ENCODE data around the gene SSH3. TPM values are rescaled to one million over a fixed set of nuclear protein-coding genes. Genes with fewer than 3 reads are reported as not detected.
A peak's percentile ranks its signal among the peaks of the same experiment; 100 is the strongest.

Gene SSH3
- total and polyA plus RNA-seq, 2 of the 8 experiments (the other 6 are each of a cell fraction or from before 2014, with no cell fraction given): 16.9 to 19.8 TPM

- H2AFZ ChIP-seq (ENCODE audit: low read length): no peak overlapping the region
- H3K56ac ChIP-seq (replicated peaks; ENCODE audit: insufficient read length, low read depth, low read length): no peak overlapping the region
- WGBS, 2 experiments (ENCODE audit: extremely low coverage in 1 of 2, insufficient coverage in 1 of 2, insufficient read length in 1 of 2, insufficient replicate concordance in 2 of 2, low coverage in 1 of 2, low lambda C conversion rate in 2 of 2, missing lambda C conversion rate in 1 of 2): 65% methylated on average over 8 of the region's 8 CpGs; no CpG with 5 or more reads in 1 of the 2 experiments
- peak overlapping the region; percentile 87; the same call in 1 of the 2 replicates for H3K18ac ChIP-seq (ENCODE audit: extremely low read depth, low read length)
- H3K79me2 ChIP-seq (ENCODE audit: control insufficient read depth in 1 of 2, insufficient read depth in 2 of 2, low read length in 2 of 2): no peaks in the 10 kb centered on the region
- H4K8ac ChIP-seq (ENCODE audit: extremely low read depth, insufficient read depth, low read length): no peak overlapping the region
- no peaks in the 10 kb centered on the region for H3K9me3 ChIP-seq (ENCODE audit: insufficient read depth in 2 of 2, low read depth in 1 of 2, low read length in 1 of 2)
- H3K27ac ChIP-seq (ENCODE audit: low read depth, low read length): peak overlapping the region; percentile 20; the same call in 1 of the 2 replicates
- H4K5ac ChIP-seq (ENCODE audit: insufficient read length, low read depth, low read length): peak overlapping the region; percentile 41
- no peak overlapping the region for H3K23ac ChIP-seq (ENCODE audit: insufficient read length)
- H2BK15ac ChIP-seq (ENCODE audit: low read length): peak overlapping the region; percentile 92; the same call in 1 of the 2 replicates
- peak overlapping the region in 3 of 4 experiments; percentile 34 to 38 (median 37); a peak in 2 of 7 replicates for H3K9ac ChIP-seq (replicated peaks in 1 of 4; ENCODE audit: extremely low read depth in 1 of 4, low read depth in 3 of 4, low read length in 3 of 4)
- 0 out of 2 replicates have a peak overlapping the region, but pooled peaks have one; percentile 20 for H2BK12ac ChIP-seq (ENCODE audit: low read depth, low read length)
- no peaks in the 10 kb centered on the region for H3K36me3 ChIP-seq (ENCODE audit: control insufficient read depth in 2 of 4, insufficient read depth in 4 of 4, low read length in 3 of 4)
- FAIRE-seq (no peak), DNase-seq (ENCODE audit: low read depth in 1 of 2, low spot score in 2 of 2) (no peak)
- peak overlapping the region; percentile 90 to 94 for H3K4me2 ChIP-seq (ENCODE audit: insufficient read depth in 1 of 2, low read depth in 2 of 2, low read length in 2 of 2)
- peak overlapping the region; percentile 92; the same call in 1 of the 2 replicates for H2BK5ac ChIP-seq (ENCODE audit: low read depth, low read length)
- H3K14ac ChIP-seq (ENCODE audit: insufficient read length): no peak overlapping the region
- H3K4ac ChIP-seq (replicated peaks; ENCODE audit: insufficient read length, low read depth, low read length): no peak overlapping the region
- H4K20me1 ChIP-seq (replicated peaks in 1 of 2; ENCODE audit: control insufficient read depth in 1 of 2, insufficient read depth in 2 of 2, low read length in 2 of 2): peaks cover 0 to 3% of the 10 kb centered on the region in 2 experiments
- peak overlapping the region; percentile 49; the same call in 1 of the 2 replicates for H2AK5ac ChIP-seq (ENCODE audit: low read depth, low read length)
- H2BK20ac ChIP-seq (ENCODE audit: low read length): no peak overlapping the region; the same call in 1 of the 2 replicates
- peak overlapping the region; percentile 51 to 75 (median 64); a peak in 7 of 8 replicates for H3K4me3 ChIP-seq (ENCODE audit: extremely low read depth in 1 of 4, insufficient read depth in 2 of 4, low read depth in 3 of 4, low read length in 4 of 4)
- H3K27me3 ChIP-seq (replicated peaks in 1 of 4; ENCODE audit: control insufficient read depth in 3 of 4, extremely low read depth in 1 of 4, insufficient read depth in 3 of 4, low read length in 3 of 4): no peaks in the 10 kb centered on the region; a peak in 1 of 7 replicates
- CTCF ChIA-PET (ENCODE audit: partially characterized antibody): interaction anchor here (0.6 to 20.0 kb wide), 9 partner anchors 8 to 93 kb away, joined by 3 to 1305 read pairs (median 9); partner anchors contain the start of genes CLCF1, PPP1CA, RAD9A and TBC1D10C
- peaks cover 2% of the 10 kb centered on the region; the same call in 1 of the 2 replicates for H3K79me1 ChIP-seq (ENCODE audit: low read depth, low read length)
- H3K23me2 ChIP-seq (ENCODE audit: low read depth, low read length): peaks cover 8% of the 10 kb centered on the region; the same call in 1 of the 2 replicates
- POLR2A ChIA-PET (ENCODE audit: partially characterized antibody): interaction anchor here (0.6 to 3.4 kb wide), 15 partner anchors 12 to 115 kb away, joined by 3 to 16 read pairs (median 4); partner anchors contain the start of gene RAD9A
- H3K4me1 ChIP-seq (replicated peaks in 1 of 4; ENCODE audit: control insufficient read depth in 3 of 4, insufficient read depth in 4 of 4, low read length in 3 of 4): peaks cover 0 to 18% (median 15%) of the 10 kb centered on the region in 4 experiments; a peak in 6 of 7 replicates
- no peak overlapping the region for H2BK120ac ChIP-seq (replicated peaks; ENCODE audit: low read depth, low read length)
- H4K91ac ChIP-seq (replicated peaks; ENCODE audit: insufficient read length, low read length): peak overlapping the region; percentile 12
- no peak for TF ChIP-seq EP300 (IDR thresholded peaks at IDR 0.05; ENCODE audit: borderline replicate concordance in 1 of 2, low read depth in 2 of 2, low read length in 2 of 2)
- no peak for TF ChIP-seq TAF1 (IDR thresholded peaks at IDR 0.05; ENCODE audit: low read depth, low read length)
- no peak for TF ChIP-seq SIX5 (IDR thresholded peaks at IDR 0.05; ENCODE audit: low read depth, low read length)
- TF ChIP-seq TEAD4 (IDR thresholded peaks at IDR 0.05; ENCODE audit: low read depth, low read length): no peak
- TF ChIP-seq, protein P1, sequence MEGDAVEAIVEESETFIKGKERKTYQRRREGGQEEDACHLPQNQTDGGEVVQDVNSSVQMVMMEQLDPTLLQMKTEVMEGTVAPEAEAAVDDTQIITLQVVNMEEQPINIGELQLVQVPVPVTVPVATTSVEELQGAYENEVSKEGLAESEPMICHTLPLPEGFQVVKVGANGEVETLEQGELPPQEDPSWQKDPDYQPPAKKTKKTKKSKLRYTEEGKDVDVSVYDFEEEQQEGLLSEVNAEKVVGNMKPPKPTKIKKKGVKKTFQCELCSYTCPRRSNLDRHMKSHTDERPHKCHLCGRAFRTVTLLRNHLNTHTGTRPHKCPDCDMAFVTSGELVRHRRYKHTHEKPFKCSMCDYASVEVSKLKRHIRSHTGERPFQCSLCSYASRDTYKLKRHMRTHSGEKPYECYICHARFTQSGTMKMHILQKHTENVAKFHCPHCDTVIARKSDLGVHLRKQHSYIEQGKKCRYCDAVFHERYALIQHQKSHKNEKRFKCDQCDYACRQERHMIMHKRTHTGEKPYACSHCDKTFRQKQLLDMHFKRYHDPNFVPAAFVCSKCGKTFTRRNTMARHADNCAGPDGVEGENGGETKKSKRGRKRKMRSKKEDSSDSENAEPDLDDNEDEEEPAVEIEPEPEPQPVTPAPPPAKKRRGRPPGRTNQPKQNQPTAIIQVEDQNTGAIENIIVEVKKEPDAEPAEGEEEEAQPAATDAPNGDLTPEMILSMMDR (IDR thresholded peaks at IDR 0.05; ENCODE audit: control extremely low read depth in 1 of 3, insufficient read depth in 1 of 3, low read depth in 1 of 3, low read length in 3 of 3): no peak
Measured at GRCh38 chr11:67354075-67355022, 51.0 kb downstream of the SSH3 start.
